Fibroblast of lung (primary cell): Measurements from ENCODE around the gene TPD52L1.

ENCODE experiments used
- EZH2 ChIP-seq: IDR thresholded peaks from 2 replicates; pipeline ENCODE4 v1.5.1; 2012; ENCODE audit warnings: low read length, control low read depth, mild to moderate bottlenecking; ENCODE audit errors: missing control alignments
- TF ChIP-seq, protein P1 (sequence below), 2 donors: IDR thresholded peaks in 1 of 2; conservative IDR thresholded peaks in 1 of 2; 1 replicate in 1 of 2; 2 replicates in 1 of 2; pipeline ENCODE4 v1.5.1; 2011 to 2012; ENCODE audit warnings: low read length in 2 of 2, control low read depth in 1 of 2, inconsistent platforms in 1 of 2, low read depth in 1 of 2, mild to moderate bottlenecking in 1 of 2

DNA sequence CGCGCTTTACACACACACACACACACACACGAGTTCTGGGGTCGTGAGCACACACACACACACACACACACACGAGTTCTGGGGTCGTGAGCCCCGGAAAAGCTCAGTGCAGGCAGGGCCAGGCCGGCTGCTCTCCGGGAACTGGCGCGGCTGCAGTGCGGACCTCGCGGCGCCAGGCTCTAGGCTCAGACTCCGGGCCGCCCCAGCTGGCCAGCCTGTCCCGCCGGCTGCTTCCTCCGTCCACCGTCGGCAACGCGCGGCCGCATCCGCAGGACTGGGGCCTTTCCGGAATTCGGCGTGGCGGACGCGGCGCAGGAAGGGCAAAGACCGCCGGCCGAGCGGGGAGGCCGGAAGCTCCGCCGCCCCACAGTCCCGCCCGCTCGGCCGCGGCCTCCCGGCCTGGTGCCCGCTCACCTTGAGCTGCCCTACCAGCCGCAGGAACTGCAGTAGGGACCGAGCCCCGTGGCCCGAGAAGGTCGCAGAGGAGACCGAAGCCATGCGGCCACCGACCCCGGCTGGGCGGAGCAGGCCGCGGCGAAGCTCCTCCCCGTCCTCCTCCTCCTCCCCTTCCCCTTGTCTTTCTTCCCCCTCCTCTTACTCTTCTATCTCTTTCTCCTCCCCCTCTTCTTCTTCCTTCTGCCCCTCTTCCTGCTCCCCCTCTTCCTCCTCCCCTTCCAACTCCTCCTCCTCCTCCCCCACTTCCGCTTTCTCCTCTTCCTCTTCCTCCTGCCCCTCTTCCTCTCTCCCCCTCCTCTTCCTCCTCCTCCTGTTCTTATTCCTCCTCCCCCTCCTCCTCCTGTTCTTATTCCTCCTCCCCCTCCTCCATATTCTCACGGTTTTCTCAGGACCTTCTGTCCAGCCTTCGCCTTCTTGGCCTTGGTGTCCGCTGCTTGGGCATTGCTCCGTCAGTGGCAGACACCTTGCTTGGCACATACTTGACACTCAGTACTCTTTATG lies 148.1 kb downstream of the TPD52L1 start, which contains the start of gene HDDC2:
- no peak for TF ChIP-seq EZH2
- TF ChIP-seq, protein P1, sequence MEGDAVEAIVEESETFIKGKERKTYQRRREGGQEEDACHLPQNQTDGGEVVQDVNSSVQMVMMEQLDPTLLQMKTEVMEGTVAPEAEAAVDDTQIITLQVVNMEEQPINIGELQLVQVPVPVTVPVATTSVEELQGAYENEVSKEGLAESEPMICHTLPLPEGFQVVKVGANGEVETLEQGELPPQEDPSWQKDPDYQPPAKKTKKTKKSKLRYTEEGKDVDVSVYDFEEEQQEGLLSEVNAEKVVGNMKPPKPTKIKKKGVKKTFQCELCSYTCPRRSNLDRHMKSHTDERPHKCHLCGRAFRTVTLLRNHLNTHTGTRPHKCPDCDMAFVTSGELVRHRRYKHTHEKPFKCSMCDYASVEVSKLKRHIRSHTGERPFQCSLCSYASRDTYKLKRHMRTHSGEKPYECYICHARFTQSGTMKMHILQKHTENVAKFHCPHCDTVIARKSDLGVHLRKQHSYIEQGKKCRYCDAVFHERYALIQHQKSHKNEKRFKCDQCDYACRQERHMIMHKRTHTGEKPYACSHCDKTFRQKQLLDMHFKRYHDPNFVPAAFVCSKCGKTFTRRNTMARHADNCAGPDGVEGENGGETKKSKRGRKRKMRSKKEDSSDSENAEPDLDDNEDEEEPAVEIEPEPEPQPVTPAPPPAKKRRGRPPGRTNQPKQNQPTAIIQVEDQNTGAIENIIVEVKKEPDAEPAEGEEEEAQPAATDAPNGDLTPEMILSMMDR (conservative IDR thresholded peaks at IDR 0.05 in 1 of 2, IDR thresholded peaks at IDR 0.05 in 1 of 2; ENCODE audit: low read depth in 1 of 2, low read length in 2 of 2): no peak
